Activated CD4-positive, alpha-beta T cell treated with anti-CD3 and anti-CD28 coated beads, Interleukin-2, amount 50 U/mL, for 4 hours (primary cell): Measurements from ENCODE around the gene SPARC.
A peak's percentile ranks its signal among the peaks of the same experiment; 100 is the strongest.

Experiments used
- DNase-seq, 2 experiments: peaks; one replicate each; pipeline ENCODE4 v3.0.0-alpha.2; 2020

Gene SPARC

GRCh38 chr5:151677776-151678545 is 8.8 kb downstream of the SPARC start:
- no peak for DNase-seq

- no peak for DNase-seq
Measured at GRCh38 chr5:151676719-151677118, 10.0 kb downstream of the SPARC start.

- DNase-seq = no peak
Measured at GRCh38 chr5:151676314-151676712, 10.4 kb downstream of the SPARC start.

DNA sequence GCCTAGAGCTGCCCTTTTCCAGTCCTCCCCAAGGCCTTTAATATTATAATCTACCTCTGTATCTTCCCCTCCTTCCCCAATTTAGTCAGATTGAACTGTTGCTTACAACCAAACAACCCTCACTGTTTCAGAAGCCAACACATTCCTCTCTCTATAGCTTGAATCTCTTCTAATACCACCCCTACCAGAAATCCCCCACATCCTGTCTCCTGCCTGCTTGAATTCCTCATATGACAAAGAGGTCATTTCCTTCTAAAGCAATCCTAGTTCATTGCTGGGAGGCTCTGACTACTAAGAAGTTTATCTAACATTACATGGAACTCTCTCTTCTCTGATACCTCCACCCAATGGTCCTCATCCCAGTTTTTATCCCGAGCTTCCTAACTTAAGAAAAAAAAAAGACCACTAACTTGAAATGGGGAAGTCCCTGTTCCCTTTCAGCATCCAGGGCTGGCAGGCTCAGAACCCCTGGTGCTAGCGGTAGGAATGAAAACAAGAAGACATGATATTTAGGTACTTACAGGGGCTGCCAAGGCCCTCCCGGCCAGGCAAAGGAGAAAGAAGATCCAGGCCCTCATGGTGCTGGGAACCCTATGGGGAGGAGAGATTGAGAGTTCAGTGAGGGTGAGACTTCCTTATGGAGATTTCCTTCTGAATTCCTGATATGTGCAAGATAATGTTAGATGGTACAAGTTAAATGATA is 11.0 kb downstream of the SPARC start:
- DNase-seq = no peak

GRCh38 chr5:151674626-151675610 is 11.8 kb downstream of the SPARC start:
- no peak for DNase-seq

GRCh38 chr5:151673421-151673820 is 13.3 kb downstream of the SPARC start:
- DNase-seq = no peak

DNA sequence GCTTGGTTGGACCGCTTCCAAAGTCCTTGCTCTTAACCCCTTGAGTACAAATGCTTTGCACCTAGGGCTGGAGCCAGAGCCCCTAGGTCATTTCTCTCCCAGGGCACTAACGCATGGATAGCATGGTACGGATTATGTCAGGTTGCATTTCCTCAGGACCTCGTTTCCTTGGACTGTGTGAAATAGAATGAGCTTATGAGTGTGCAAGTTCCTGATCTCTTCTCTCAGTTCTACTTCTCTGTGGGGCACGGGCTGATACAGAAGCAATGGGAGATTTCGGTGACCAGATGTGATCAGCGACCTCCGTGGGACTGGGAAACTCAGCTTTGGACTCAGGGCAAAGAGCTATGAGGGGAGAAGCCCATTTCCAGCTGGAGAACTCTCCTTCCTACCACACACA is 14.2 kb downstream of the SPARC start:
- DNase-seq = no peak

DNA sequence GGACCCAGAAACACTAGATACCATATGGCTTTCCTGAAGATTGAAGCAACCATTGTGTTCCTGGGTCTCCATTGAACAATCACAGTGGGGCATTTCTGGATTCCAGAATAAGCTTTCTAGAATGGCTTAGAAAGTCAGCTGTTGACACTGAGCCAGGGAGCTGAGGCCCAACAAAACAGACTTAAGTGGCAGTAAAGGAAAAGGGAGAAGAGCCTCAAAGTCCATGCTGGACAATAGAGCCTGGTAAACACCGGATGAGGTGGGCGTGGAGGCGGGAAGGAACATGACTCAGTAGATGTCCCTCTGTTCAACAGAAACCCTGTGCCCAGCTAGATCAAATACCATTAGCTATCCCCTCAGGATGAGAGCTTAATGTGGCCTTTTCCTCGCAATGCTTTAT is 14.8 kb downstream of the SPARC start:
- no peak for DNase-seq

DNA sequence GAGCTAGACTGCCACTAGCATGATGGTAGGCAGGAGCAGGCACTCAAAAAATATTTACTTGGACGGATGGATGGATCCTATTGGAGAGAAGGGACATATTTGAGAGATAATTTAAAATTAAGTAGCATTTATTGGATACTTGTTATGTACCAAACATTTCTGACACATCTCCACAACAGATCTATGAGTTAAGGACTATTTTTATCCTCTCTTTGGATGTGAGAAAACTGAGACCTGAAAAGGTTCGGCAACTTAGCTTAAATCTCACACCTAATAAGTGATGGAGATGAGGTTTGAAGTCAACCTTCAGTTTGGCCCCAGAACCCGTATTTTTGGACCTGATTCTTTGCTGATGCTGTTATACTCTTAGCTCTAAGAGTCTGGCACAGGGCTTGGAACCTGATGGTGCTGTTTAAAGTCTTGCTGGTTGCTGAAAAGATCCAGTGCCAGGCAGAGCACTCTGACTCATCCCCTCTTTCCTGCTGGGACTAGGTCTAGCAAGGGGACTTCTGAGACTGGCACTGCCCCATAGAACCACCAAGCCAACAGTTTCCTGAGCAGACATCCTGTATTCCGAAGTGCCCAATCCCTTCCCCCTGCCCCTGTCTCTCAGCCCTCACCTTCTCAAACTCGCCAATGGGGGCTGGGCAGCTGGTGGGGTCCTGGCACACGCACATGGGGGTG is 15.6 kb downstream of the SPARC start:
- DNase-seq = no peak

- DNase-seq = no peak
Measured at GRCh38 chr5:151670083-151670686, 16.5 kb downstream of the SPARC start.

GRCh38 chr5:151667083-151667482 is 19.6 kb downstream of the SPARC start:
- DNase-seq = no peak

- DNase-seq = no peak
Measured at GRCh38 chr5:151665613-151666012, 21.1 kb downstream of the SPARC start.

GRCh38 chr5:151664694-151665585 is 21.8 kb downstream of the SPARC start:
- no peak for DNase-seq

DNA sequence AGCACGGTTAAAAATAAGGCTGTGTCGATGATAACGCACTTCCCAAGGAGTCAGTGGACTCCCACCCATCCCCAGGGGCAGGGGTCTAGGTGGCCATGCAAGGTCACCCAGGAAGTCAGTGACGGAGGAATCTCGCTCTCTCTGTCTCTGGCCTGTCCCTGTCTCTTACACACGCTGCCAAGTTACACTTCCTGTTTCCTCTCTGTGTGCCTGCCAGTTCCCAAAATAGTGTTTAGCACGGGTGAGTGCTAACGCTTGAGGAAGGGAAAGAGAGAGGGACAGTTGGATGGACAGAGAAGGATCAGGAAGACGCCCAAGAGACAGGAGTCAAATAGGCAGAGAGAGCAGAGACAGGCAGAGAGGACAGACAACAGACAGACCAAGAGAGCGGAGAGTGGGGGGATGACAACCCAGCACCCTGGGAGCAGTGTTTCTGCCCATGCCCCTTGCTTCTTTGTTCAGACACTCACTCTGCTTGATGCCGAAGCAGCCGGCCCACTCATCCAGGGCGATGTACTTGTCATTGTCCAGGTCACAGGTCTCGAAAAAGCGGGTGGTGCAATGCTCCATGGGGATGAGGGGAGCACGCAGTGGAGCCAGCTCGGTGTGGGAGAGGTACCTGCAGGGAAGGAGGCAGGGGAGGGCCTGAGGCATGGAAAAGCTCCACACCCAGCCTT is 23.0 kb downstream of the SPARC start:
- no peak for DNase-seq

- DNase-seq = no peak
Measured at GRCh38 chr5:151662805-151663204, 23.9 kb downstream of the SPARC start.

GRCh38 chr5:151661968-151662732 is 24.6 kb downstream of the SPARC start:
- no peak for DNase-seq

DNA sequence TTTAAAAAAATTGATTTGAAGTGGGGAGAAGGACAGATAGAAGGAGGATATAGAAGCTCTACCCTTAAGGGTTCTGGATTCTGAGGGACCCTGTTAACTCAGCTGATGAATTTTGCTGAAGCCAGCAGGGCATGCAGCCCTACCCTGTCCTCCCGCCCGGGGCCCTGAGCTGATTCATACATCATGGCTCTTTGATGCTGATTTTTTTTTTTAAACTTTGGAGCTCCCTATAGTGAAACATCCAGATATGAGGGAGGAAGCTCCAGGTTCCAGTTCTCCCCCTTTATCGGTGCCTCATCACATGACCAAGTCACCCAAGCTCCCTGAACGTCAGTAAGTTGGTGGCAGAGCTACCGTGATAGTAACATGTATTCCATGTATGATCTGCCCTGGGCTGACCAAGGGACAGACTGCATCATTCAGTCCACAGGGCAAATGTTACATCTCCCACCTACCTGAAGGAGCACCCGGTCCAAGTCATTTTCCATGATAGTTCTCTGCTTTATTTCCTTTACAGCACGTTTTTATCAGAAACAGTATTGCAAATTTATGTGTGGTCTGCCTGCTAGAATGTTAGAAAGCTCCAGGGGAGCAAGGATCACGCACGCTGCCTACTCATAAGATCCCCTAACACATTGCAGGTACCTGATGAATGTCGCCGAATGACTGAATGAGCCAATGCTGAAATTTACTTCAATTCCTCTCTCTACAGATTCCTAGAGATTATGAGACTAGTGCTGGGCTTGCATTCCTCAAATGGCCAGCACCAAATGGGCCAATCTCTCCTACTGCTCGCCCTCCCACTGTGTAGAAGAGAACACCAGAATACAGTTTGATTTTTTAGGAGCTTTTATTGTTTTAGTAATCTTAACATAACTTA is 25.9 kb downstream of the SPARC start:
- no peak for DNase-seq

DNA sequence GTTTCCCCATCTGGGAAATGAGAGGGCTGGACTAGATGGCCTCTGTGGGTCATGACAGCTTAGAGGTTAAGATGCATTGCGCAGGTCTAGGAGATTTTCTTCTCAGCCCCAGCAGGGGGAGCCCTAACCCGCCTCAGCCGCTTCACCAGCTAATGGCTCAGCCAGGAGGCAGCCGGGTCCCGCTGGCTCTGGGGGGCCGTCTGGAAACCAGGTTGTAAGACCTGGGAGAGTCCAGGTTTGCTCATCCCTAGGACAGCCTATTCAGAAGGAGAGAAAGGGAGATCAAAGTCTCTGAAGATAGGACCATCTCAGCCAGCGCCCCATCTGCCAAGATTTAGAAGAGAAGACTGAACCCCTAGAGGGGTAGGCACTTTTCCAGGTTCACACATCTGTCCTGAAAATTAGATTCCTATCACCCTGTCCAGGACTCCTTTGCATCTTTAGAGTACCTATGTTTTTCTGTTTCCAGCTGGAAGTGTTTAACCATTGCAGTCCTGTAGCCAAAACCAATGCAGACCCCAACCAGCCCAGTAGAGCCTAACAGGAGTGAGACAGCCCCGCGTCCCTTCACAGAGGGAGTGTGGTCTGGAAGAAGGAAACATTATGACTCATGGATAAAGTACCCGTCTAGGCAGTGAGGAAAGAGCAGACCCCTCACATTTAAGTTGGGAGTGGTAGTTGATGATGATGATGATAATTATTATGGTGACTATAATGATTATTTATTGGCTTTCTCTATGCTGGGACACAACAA is 27.5 kb downstream of the SPARC start:
- DNase-seq = peak; percentile 68 to 75
